ENCODE measurements around the gene IFT122. TPM values are rescaled to one million over a fixed set of nuclear protein-coding genes. Genes with fewer than 3 reads are reported as not detected.
"Not testable (repeated sequence)": the region's sequence is repeated elsewhere in the genome, so short reads cannot be mapped to it uniquely, and the experiment has no call there.

The IFT122 gene
- total and polyA plus RNA-seq, 3 donors from 2014 or later = 125 to 218 (median 168) TPM

- H3K4me3 ChIP-seq = no peak overlapping the region
- WGBS, 2 donors = 93 to 99% methylated on average over 4 of the region's 4 CpGs
- no peaks in the 10 kb centered on the region for H3K36me3 ChIP-seq (ENCODE audit: low read depth, missing control alignments)
Measured at GRCh38 chr3:129492691-129493090, 52.7 kb downstream of the IFT122 start.

GRCh38 chr3:129493206-129493605, 53.2 kb downstream of the IFT122 start:
- Histone ChIP-seq H3K4me1 (peaks cover 18% of the 10 kb centered on the region), H3K4me3 (no peak overlapping the region), H3K27ac (no peak overlapping the region), H3K36me3 (ENCODE audit: low read depth, missing control alignments) (no peaks in the 10 kb centered on the region), H3K27me3 (no peaks in the 10 kb centered on the region), H3K9me3 (no peaks in the 10 kb centered on the region)
- TF ChIP-seq CTCF (IDR thresholded peaks at IDR 0.05) (no peak), POLR2A (IDR thresholded peaks at IDR 0.05) (no peak)
- no peak for DNase-seq
- WGBS, 2 donors = 78 to 92% methylated on average over 4 of the region's 4 CpGs
- intact Hi-C loops (cut with DNase I; ENCODE audit: low total_unique reads) = loop anchor here (5.0 kb wide), 1 partner anchor 114 kb away; the partner anchor contains the start of gene PLXND1

More at GRCh38 chr3:129492691-129493090, 52.7 kb downstream of the IFT122 start:
- Histone ChIP-seq H3K27me3 (no peaks in the 10 kb centered on the region), H3K27ac (no peak overlapping the region), H3K4me1 (peaks cover 18% of the 10 kb centered on the region), H3K9me3 (no peaks in the 10 kb centered on the region)
- TF ChIP-seq CTCF (IDR thresholded peaks at IDR 0.05) = no peak
- DNase-seq = no peak
- intact Hi-C loops (cut with DNase I; ENCODE audit: low total_unique reads) = loop anchor here (5.0 kb wide), 1 partner anchor 115 kb away; the partner anchor contains the start of gene PLXND1

- peaks cover 21% of the 10 kb centered on the region for H3K4me1 ChIP-seq
- not testable (repeated sequence) for H3K9me3 ChIP-seq; H3K4me3 ChIP-seq; H3K36me3 ChIP-seq (ENCODE audit: low read depth, missing control alignments); DNase-seq; H3K27me3 ChIP-seq
- peak overlapping the region; percentile 53 to 68 for H3K27ac ChIP-seq
- 35 to 41% methylated on average over 5 of the region's 5 CpGs for WGBS, 2 donors
- intact Hi-C loops (cut with DNase I; ENCODE audit: low total_unique reads) = loop anchor here (5.0 kb wide), 1 partner anchor 113 kb away; the partner anchor contains the start of gene PLXND1
Measured at GRCh38 chr3:129494499-129494898, 54.5 kb downstream of the IFT122 start.

- intact Hi-C loops (cut with DNase I; ENCODE audit: low total_unique reads); H3K9me3 ChIP-seq; DNase-seq; H3K4me3 ChIP-seq; H3K27me3 ChIP-seq; H3K36me3 ChIP-seq (ENCODE audit: low read depth, missing control alignments): not testable (repeated sequence)
- H3K4me1 ChIP-seq = peaks cover 21% of the 10 kb centered on the region
- 59 to 66% methylated on average over 5 to 10 of the region's 10 CpGs for WGBS, 2 donors
- peak overlapping the region; percentile 53 to 68 for H3K27ac ChIP-seq
Measured at GRCh38 chr3:129495006-129495639, 55.1 kb downstream of the IFT122 start.

- intact Hi-C loops (cut with DNase I; ENCODE audit: low total_unique reads); H3K9me3 ChIP-seq; H3K27ac ChIP-seq; DNase-seq; H3K4me3 ChIP-seq; H3K36me3 ChIP-seq (ENCODE audit: low read depth, missing control alignments); H3K27me3 ChIP-seq: not testable (repeated sequence)
- peaks cover 16% of the 10 kb centered on the region for H3K4me1 ChIP-seq
- 88 to 95% methylated on average over 2 of the region's 2 CpGs for WGBS, 2 donors
Measured at GRCh38 chr3:129497876-129498275, 57.9 kb downstream of the IFT122 start.

- H3K27ac ChIP-seq; H3K9me3 ChIP-seq; DNase-seq; H3K36me3 ChIP-seq (ENCODE audit: low read depth, missing control alignments); H3K27me3 ChIP-seq; intact Hi-C loops (cut with DNase I; ENCODE audit: low total_unique reads); H3K4me3 ChIP-seq: not testable (repeated sequence)
- peaks cover 16% of the 10 kb centered on the region for H3K4me1 ChIP-seq
- 76 to 84% methylated on average over 4 to 8 of the region's 8 CpGs for WGBS, 2 donors
Measured at GRCh38 chr3:129498603-129499488, 58.8 kb downstream of the IFT122 start.

GRCh38 chr3:129499604-129500333, 59.7 kb downstream of the IFT122 start:
- H3K36me3 ChIP-seq (ENCODE audit: low read depth, missing control alignments); H3K9me3 ChIP-seq; intact Hi-C loops (cut with DNase I; ENCODE audit: low total_unique reads); H3K27ac ChIP-seq; H3K4me3 ChIP-seq; H3K27me3 ChIP-seq; DNase-seq: not testable (repeated sequence)
- WGBS, 2 donors = 89% methylated on average over 6 to 13 of the region's 14 CpGs
- H3K4me1 ChIP-seq = peaks cover 12% of the 10 kb centered on the region

Measured in testis (tissue), 3 donors.